Measurements from ENCODE around the gene ARHGAP27. TPM values are rescaled to one million over a fixed set of nuclear protein-coding genes. Genes with fewer than 3 reads are reported as not detected.

The ARHGAP27 gene
- total and polyA plus RNA-seq, 2 of the 13 experiments (the other 11 are each of a cell fraction or from before 2014, with no cell fraction given), result 15.5 to 18.9 TPM

- POLR2A ChIA-PET, result interaction anchor here (5.8 kb wide), 1 partner anchor 21 kb away, joined by 79 read pairs; no protein-coding TSS in a partner anchor
- no peak for DNase-seq (ENCODE audit: low spot score)
- no peak for TF ChIP-seq ZNF589 (CRISPR knock-in tag; conservative IDR thresholded peaks at IDR 0.05)
- no peak for TF ChIP-seq ZNF414 (CRISPR knock-in tag; IDR thresholded peaks at IDR 0.05)
- no peak for TF ChIP-seq ZNF576 (CRISPR knock-in tag; IDR thresholded peaks at IDR 0.05)
- no peak for TF ChIP-seq MLLT10 (CRISPR knock-in tag; IDR thresholded peaks at IDR 0.05)
- no peak for TF ChIP-seq ZNF552 (CRISPR knock-in tag; IDR thresholded peaks at IDR 0.05; ENCODE audit: borderline replicate concordance)
- TF ChIP-seq ZNF569 (CRISPR knock-in tag; IDR thresholded peaks at IDR 0.05; ENCODE audit: borderline replicate concordance), result no peak
- TF ChIP-seq BORCS8-MEF2B (CRISPR knock-in tag; IDR thresholded peaks at IDR 0.05), result no peak
- TF ChIP-seq HOXA5 (CRISPR knock-in tag; IDR thresholded peaks at IDR 0.05), result 0 out of 2 replicates have a peak, but pooled peaks have one; percentile 11
- no peak for TF ChIP-seq MXD1 (CRISPR knock-in tag; IDR thresholded peaks at IDR 0.05)
- no peak for TF ChIP-seq ZNF768 (CRISPR knock-in tag; IDR thresholded peaks at IDR 0.05)
- no peak for TF ChIP-seq ZBTB7A (CRISPR knock-in tag; IDR thresholded peaks at IDR 0.05)
- TF ChIP-seq NFIC (IDR thresholded peaks at IDR 0.05; ENCODE audit: low read length), result no peak
- TF ChIP-seq ZNF615 (CRISPR knock-in tag; IDR thresholded peaks at IDR 0.05; ENCODE audit: borderline replicate concordance), result 0 out of 2 replicates have a peak, but pooled peaks have one; percentile 23
- peak; percentile 48; the same call in 1 of the 2 replicates for TF ChIP-seq TFAP4 (IDR thresholded peaks at IDR 0.05; ENCODE audit: borderline replicate concordance, low read depth)
- TF ChIP-seq PLSCR1 (CRISPR knock-in tag; IDR thresholded peaks at IDR 0.05; ENCODE audit: borderline replicate concordance), result no peak
- TF ChIP-seq SAP130 (CRISPR knock-in tag; IDR thresholded peaks at IDR 0.05; ENCODE audit: low read depth), result 0 out of 2 replicates have a peak, but pooled peaks have one; percentile 15
- peak; percentile 65; the same call in 1 of the 2 replicates for TF ChIP-seq TEF (CRISPR knock-in tag; IDR thresholded peaks at IDR 0.05)
- Histone ChIP-seq H3K9ac (ENCODE audit: insufficient read depth, low read depth, low read length) (no peak overlapping the region), H3K4me3 (replicated peaks in 1 of 3; ENCODE audit: insufficient read depth in 1 of 3, low read depth in 2 of 3, low read length in 3 of 3) (peak overlapping the region; percentile 42 to 82 (median 48); a peak in 5 of 6 replicates), H3K9me3 (ENCODE audit: low read length) (no peaks in the 10 kb centered on the region), H3K4me2 (ENCODE audit: low read depth, low read length) (peak overlapping the region; percentile 93), H3K79me2 (ENCODE audit: insufficient read depth, low read length) (peaks cover 13% of the 10 kb centered on the region), H2AFZ (ENCODE audit: low read length) (no peak overlapping the region), H3K36me3 (replicated peaks in 1 of 2; ENCODE audit: control insufficient read depth in 1 of 2, insufficient read depth in 2 of 2, low read length in 2 of 2) (no peaks in the 10 kb centered on the region), H3K27me3 (ENCODE audit: control insufficient read depth in 1 of 2, insufficient read depth in 2 of 2, low read length in 2 of 2) (peaks cover 2 to 43% of the 10 kb centered on the region in 2 experiments; a peak in 4 of 5 replicates), H4K20me1 (ENCODE audit: insufficient read depth, low read length) (0 out of 2 replicates have a peak, but pooled peaks cover 4% of the 10 kb centered on the region), H3K27ac (ENCODE audit: extremely low read length, insufficient read depth, low read length) (no peak overlapping the region), H3K4me1 (ENCODE audit: insufficient read depth, low read length) (peaks cover 65% of the 10 kb centered on the region)
- 7% methylated on average over 15 of the region's 15 CpGs for WGBS (ENCODE audit: low lambda C conversion rate)
- intact Hi-C loops (cut with micrococcal nuclease; ENCODE audit: unreplicated experiment) (loop anchor here (5.0 kb wide), 1 partner anchor 377 kb away; the partner anchor contains the start of gene DCAKD), in situ Hi-C loops (cut with HindIII; ENCODE audit: extremely low pct_ligation_motif_present, low pct_unique_long_range_greater_than_20kb) (no loop called here)
- no peak for FAIRE-seq
- no peak for ATAC-seq
- no TSS peak for BruUV-seq (replicated peaks)
- CTCF ChIA-PET (ENCODE audit: low intra/inter-chr PET ratio, low total read pairs), result interaction anchor here (2.3 kb wide), 1 partner anchor 34 kb away, joined by 11 read pairs; no protein-coding TSS in a partner anchor
Observed at GRCh38 chr17:45428931-45429338, 3.7 kb downstream of the ARHGAP27 start.

Measured in HepG2 (cell line).